ENCODE results near the gene FKBP9.

Gene FKBP9

DNA sequence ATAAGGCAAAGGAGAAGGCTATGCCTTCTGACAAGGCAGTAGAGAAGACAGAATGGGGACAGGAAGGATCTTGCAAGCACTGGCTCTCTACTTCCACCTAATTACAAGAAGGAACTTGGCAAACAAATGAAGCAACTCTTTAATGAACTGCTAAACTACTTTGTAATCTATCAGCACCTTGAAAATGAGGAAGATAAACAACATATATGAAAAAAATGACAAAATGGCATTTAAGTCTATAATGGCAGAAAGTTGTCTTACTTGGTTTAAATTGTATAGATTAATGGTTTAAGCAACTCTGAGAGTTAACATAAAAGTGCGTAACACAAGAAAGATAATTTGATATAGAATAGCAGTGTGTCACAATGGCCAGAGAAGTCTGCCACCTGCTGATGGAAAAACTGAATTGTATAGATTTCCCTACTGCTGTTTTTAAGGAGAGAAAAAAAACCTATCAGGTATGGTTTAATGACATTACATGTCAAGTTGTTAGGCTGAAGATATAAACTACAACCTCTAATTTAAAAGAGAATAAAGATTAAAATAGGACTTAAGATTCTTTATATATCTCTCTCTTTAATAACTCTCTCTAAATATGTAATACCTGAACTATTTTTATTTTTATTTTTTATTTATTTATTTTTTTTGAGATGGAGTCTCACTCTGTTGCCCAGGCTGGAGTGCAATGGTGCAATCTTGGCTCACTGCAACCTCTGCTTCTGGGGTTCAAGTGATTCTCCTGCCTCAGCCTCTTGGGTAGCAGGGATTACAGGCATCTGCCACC is 93.5 kb downstream of the FKBP9 start:
- peak; percentile 31 for DNase-seq (ENCODE audit: low spot score)
- TF ChIP-seq, protein P1, sequence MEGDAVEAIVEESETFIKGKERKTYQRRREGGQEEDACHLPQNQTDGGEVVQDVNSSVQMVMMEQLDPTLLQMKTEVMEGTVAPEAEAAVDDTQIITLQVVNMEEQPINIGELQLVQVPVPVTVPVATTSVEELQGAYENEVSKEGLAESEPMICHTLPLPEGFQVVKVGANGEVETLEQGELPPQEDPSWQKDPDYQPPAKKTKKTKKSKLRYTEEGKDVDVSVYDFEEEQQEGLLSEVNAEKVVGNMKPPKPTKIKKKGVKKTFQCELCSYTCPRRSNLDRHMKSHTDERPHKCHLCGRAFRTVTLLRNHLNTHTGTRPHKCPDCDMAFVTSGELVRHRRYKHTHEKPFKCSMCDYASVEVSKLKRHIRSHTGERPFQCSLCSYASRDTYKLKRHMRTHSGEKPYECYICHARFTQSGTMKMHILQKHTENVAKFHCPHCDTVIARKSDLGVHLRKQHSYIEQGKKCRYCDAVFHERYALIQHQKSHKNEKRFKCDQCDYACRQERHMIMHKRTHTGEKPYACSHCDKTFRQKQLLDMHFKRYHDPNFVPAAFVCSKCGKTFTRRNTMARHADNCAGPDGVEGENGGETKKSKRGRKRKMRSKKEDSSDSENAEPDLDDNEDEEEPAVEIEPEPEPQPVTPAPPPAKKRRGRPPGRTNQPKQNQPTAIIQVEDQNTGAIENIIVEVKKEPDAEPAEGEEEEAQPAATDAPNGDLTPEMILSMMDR (IDR thresholded peaks at IDR 0.05; ENCODE audit: extremely low read depth, missing control alignments): peak; percentile 33

DNA sequence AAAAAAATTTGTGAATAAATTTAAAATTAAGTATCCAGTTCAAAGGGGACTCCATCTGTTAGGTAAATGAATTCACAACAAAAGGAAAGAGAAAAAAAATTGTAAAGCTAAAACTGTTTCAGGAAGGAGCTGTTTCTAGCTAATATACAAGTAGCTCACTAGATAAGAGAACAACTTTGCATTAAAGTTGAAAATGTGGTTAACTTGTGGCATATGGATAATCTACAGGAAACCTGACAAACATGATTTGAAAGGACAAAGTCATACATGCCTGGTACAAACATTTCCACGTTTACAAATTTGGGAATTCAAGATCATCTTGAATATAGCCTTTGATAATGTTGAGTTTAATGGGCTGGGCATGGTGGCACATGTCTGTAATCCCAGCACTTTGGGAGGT is 96.5 kb downstream of the FKBP9 start:
- TF ChIP-seq, protein P1 (IDR thresholded peaks at IDR 0.05; ENCODE audit: extremely low read depth, missing control alignments): no peak
- no peak for DNase-seq (ENCODE audit: low spot score)

DNA sequence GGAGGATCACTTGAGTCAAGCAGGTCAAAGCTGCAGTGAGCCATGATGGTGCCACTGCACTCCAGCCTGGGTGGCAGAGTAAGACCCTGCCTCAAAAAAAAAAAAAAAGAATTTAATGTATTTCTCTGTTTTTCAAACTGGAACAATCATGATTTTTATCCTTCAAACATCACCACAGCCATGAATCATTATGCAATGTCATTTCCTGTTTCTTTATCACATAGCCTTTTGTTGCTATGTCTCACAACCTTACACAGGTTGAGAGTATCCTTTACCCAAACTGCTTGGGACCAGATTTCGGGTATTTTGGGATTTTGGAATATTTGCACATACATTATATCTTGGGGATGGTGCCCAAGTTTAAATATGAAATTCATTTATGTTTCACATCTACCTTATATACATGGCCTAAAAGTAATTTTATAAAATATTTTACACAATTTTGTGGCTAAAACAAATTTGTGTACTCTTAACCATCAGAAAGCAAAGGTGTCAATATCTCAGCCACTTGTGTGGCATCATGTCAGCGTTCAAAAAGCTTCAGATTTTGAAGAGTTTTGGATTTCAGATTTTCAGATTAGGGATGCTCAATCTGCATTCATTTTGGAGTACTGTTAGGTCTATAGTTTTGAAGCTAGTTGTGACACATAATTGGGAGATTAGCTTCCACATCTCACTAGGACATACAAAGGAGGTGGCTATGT is 97.2 kb downstream of the FKBP9 start:
- TF ChIP-seq, protein P1 (IDR thresholded peaks at IDR 0.05; ENCODE audit: extremely low read depth, missing control alignments): no peak
- DNase-seq (ENCODE audit: low spot score): peak; percentile 15

DNA sequence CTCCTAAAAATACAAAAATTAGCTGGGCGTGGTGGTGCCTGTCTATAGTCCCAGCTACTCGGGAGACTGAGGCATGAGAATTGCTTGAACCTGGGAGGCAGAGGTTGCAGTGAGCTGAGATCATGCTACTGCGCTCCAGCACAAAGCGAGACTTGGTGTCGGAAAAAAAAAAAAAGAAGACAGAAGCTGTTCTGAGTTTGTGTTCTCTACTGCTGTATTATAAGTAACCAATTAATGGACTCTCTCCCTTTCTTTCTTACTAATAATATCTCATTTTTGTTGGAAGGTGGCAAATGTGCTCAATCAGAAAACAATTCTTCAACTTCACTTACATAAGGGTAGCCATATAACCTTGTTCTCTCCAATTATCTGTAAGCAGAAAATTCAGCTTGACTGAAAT is 97.9 kb downstream of the FKBP9 start:
- TF ChIP-seq, protein P1 (IDR thresholded peaks at IDR 0.05; ENCODE audit: extremely low read depth, missing control alignments): no peak
- no peak for DNase-seq (ENCODE audit: low spot score)
